CD4-positive, alpha-beta T cell treated with Interleukin-6 for 4 hours (primary cell): ENCODE results near the gene OR2A25.

Source experiments
- DNase-seq: peaks from one replicate; pipeline ENCODE4 v3.0.0-alpha.2; 2020; ENCODE audit warnings: mixed read lengths

Gene OR2A25

DNA sequence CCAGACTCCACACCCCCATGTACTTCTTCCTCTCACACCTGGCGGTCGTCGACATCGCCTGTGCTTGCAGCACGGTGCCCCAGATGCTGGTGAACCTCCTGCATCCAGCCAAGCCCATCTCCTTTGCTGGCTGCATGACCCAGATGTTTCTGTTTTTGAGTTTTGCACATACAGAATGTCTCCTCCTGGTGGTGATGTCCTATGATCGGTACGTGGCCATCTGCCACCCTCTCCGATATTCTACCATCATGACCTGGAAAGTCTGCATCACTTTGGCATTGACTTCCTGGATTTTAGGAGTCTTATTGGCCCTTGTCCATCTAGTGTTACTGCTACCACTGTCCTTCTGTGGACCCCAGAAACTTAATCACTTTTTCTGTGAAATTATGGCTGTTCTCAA lies 4.8 kb downstream of the OR2A25 start:
- DNase-seq, result no peak

DNA sequence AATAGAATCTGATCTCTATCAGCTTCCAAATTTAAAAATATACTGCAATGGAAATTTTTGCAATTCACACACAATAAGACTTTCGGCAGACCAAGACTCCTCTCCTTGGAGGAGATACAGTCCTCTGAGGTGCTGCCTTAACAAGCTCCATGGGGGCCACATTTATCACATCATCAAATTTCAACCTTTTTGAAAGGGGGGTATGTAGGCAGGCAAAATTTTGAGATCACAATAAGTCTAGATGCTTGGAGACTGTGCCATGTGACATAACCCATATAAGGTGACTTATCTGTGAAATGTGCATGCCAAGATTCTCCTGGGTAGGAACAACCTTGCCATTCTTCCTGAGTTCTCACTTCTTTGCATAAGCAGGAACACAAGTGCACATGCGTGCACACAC lies 16.4 kb downstream of the OR2A25 start, which contains the start of gene OR2A12:
Gene OR2A12 (plus strand): TSS at position 301 of the 400 bp plus-strand sequence. CDS start 8,830 bp downstream, outside the sequence.
- DNase-seq, result no peak

DNA sequence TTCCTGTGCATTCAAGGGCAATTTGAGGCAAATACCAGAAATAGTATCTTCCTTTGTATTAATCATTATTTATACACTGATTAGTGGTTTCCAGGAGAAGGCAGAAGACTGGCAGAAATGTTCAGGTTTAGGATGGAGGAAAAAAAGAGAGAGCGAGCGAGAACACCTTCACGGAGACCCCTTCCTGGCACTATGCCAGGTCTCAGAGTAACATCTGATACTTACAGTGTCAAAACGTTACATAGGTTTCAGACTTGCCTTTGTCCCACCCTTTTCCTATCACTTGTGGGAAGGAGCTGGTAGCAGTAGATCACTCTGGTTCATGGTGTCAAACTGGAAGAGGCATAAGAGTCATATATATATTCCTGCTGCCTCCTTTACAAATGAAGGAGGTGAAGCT lies 17.1 kb downstream of the OR2A25 start:
- no peak for DNase-seq

GRCh38 chr7:144087230-144087629 lies 17.6 kb downstream of the OR2A25 start:
- DNase-seq, result no peak

GRCh38 chr7:144090667-144091066 lies 21.1 kb downstream of the OR2A25 start:
- DNase-seq, result no peak

DNA sequence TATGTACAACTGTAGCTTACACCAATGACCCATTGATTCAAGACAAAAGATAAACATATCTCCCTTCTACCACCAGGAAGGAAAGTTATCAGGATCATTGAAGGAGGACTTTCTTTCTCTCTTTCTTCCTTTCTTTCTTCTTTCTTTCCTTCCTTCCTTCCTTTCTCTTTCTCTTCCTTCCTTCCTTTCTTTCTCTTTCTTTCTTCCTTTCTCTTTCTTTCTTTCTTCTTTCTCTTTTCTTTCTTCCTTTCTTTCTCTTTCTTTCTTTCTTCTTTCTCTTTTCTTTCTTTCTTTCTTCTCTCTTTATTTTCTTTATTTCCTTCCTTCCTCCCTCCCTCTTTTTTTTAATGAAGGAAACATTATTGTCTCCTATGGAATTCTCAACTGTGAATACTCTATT lies 29.2 kb downstream of the OR2A25 start:
- DNase-seq, result no peak

DNA sequence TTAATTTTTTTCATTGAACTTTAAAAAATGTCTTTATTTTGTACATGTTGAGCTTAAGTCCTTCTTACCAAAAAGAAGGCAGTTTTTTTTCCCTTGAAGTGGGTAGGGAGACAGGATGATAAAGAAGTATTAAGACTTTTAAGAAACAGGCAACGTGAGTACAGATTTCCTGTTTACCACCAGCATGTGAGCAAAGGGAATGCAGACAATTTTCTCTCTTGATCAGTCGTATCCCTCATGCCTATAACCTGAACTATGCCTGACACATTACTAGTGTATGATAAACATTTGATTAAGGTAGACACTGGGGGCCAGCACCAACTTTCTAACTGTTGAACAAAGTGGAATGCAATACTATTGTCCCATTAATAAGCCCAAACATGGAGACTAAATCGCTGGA lies 31.0 kb downstream of the OR2A25 start:
- DNase-seq, result no peak

DNA sequence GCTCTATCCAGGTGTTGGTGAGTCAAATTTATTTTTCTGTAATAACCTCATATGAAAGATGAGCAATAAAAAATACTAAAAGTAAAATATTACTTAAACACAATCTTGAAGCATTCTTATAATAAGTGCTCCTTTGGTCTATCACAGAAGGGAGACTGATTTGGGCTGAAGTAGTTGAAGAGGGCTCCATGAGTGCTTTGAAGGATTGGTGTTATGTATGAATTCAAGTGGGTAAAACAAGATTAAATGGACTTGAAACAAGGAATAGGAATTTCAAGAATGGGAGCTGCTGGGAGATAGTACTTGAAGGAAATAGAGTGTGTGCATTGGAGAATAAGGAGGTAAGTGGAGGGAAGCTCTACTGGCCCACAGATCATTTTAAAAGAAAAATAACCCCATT lies 32.4 kb downstream of the OR2A25 start:
- DNase-seq, result no peak

- no peak for DNase-seq
Measured at GRCh38 chr7:144105211-144105610, 35.6 kb downstream of the OR2A25 start.

DNA sequence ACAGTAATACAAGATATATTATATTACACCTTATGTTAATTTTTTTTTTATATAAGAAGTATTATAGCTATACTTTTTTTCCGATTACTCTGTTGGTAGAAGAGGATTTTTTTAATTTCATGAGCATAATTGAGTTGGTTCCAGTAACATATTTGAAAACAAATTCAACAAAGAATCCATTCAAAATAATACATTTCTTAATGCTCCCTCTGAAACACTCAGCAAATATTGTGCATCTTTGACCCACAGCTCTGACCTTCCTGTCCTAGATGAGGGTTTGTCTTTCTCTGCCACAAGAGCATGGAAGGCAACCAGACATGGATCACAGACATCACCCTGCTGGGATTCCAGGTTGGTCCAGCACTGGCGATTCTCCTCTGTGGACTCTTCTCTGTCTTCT lies 39.7 kb downstream of the OR2A25 start, which contains the start of gene OR2A2:
Gene OR2A2 (plus strand): TSS at position 301 of the 400 bp plus-strand sequence. CDS start 0 bp downstream, at position 301.
- no peak for DNase-seq

- no peak for DNase-seq
Measured at GRCh38 chr7:144110272-144110671, 40.7 kb downstream of the OR2A25 start.

GRCh38 chr7:144113651-144114050 lies 44.0 kb downstream of the OR2A25 start:
- DNase-seq, result no peak

DNA sequence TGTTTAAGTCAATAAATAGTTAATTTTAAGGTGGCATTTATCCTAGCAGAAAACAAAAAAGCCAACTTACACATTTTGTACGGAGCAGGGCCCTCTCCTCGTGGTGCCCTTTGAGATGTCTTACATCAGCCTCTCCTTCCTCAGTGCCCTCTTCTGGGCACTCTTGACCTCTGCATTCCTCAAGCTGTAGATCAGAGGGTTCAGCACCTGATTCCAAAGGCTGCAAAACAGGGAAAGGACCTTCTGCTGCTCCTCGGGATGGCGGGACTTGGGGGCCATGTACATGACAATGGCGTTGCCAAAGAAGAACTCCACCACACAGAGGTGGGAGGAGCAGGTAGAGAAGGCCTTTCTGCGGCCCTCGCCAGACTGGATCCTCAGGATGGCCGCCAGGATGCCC lies 48.7 kb downstream of the OR2A25 start:
- no peak for DNase-seq

DNA sequence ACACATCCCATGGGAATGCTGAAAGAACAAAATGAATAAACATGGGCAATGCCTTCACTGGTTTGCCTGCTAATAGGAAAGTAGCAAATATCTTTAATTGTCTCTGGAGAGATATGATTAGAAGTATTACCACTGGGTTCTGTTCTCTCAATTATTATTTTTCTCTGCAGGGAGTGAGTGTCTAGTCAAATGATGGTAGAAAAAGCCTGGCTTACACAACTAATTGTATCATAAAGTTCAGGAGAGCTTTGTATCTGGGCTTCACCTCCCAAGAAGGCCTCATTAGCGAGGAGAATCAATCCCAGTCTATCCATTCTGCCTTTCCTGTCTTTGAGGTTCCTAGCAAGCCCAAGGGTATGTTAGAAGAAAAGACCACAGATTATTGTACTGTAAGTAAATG lies 53.3 kb downstream of the OR2A25 start, which contains the start of gene OR2A14:
Gene OR2A14 (plus strand): TSS at position 301 of the 400 bp plus-strand sequence. CDS start 5,937 bp downstream, outside the sequence.
- DNase-seq, result no peak
